ENCODE data around the gene SMAD3. TPM values are rescaled to one million over a fixed set of nuclear protein-coding genes. Genes with fewer than 3 reads are reported as not detected.

The SMAD3 gene
- total and polyA plus RNA-seq, 2 of the 8 experiments (the other 6 are each of a cell fraction or from before 2014, with no cell fraction given) = 10.1 to 12.4 TPM

GRCh38 chr15:67031331-67031730 is 34.1 kb upstream of the SMAD3 start:
- Histone ChIP-seq H3K4me2 (ENCODE audit: insufficient read depth in 1 of 2, low read depth in 2 of 2, low read length in 2 of 2) (peak overlapping the region; percentile 49 to 59; a peak in 3 of 4 replicates), H3K4ac (replicated peaks; ENCODE audit: insufficient read length, low read depth, low read length) (peak overlapping the region; percentile 6), H3K36me3 (ENCODE audit: control insufficient read depth in 2 of 4, insufficient read depth in 4 of 4, low read length in 3 of 4) (no peaks in the 10 kb centered on the region), H2BK12ac (ENCODE audit: low read depth, low read length) (peak overlapping the region; percentile 91), H2AK5ac (ENCODE audit: low read depth, low read length) (peak overlapping the region; percentile 92), H3K56ac (replicated peaks; ENCODE audit: insufficient read length, low read depth, low read length) (no peak overlapping the region), H3K23me2 (ENCODE audit: low read depth, low read length) (no peaks in the 10 kb centered on the region; the same call in 1 of the 2 replicates), H2BK15ac (ENCODE audit: low read length) (no peak overlapping the region; the same call in 1 of the 2 replicates), H3K18ac (ENCODE audit: extremely low read depth, low read length) (peak overlapping the region; percentile 57), H4K5ac (ENCODE audit: insufficient read length, low read depth, low read length) (no peak overlapping the region), H3K9ac (replicated peaks in 1 of 4; ENCODE audit: extremely low read depth in 1 of 4, low read depth in 3 of 4, low read length in 3 of 4) (no peak overlapping the region), H4K20me1 (replicated peaks in 1 of 2; ENCODE audit: control insufficient read depth in 1 of 2, insufficient read depth in 2 of 2, low read length in 2 of 2) (no peaks in the 10 kb centered on the region), H3K27me3 (replicated peaks in 1 of 4; ENCODE audit: control insufficient read depth in 3 of 4, extremely low read depth in 1 of 4, insufficient read depth in 3 of 4, low read length in 3 of 4) (peaks cover 2 to 34% (median 25%) of the 10 kb centered on the region in 4 experiments), H4K8ac (ENCODE audit: extremely low read depth, insufficient read depth, low read length) (no peak overlapping the region), H2AFZ (ENCODE audit: low read length) (no peak overlapping the region), H2BK5ac (ENCODE audit: low read depth, low read length) (peak overlapping the region; percentile 92; the same call in 1 of the 2 replicates), H3K4me3 (ENCODE audit: extremely low read depth in 1 of 4, insufficient read depth in 2 of 4, low read depth in 3 of 4, low read length in 4 of 4) (no peak overlapping the region), H3K27ac (ENCODE audit: low read depth, low read length) (no peak overlapping the region), H3K4me1 (replicated peaks in 1 of 4; ENCODE audit: control insufficient read depth in 3 of 4, insufficient read depth in 4 of 4, low read length in 3 of 4) (peaks cover 11 to 42% (median 22%) of the 10 kb centered on the region in 4 experiments), H4K91ac (replicated peaks; ENCODE audit: insufficient read length, low read length) (peak overlapping the region; percentile 69), H3K79me1 (ENCODE audit: low read depth, low read length) (no peaks in the 10 kb centered on the region; the same call in 1 of the 2 replicates), H2BK20ac (ENCODE audit: low read length) (peak overlapping the region; percentile 100), H3K14ac (ENCODE audit: insufficient read length) (no peak overlapping the region), H3K23ac (ENCODE audit: insufficient read length) (no peak overlapping the region), H3K79me2 (ENCODE audit: control insufficient read depth in 1 of 2, insufficient read depth in 2 of 2, low read length in 2 of 2) (no peaks in the 10 kb centered on the region), H2BK120ac (replicated peaks; ENCODE audit: low read depth, low read length) (peak overlapping the region; percentile 59), H3K9me3 (ENCODE audit: insufficient read depth in 2 of 2, low read depth in 1 of 2, low read length in 1 of 2) (no peaks in the 10 kb centered on the region)
- no peak for DNase-seq (ENCODE audit: low read depth in 1 of 2, low spot score in 2 of 2)
- no peak for FAIRE-seq
- POLR2A ChIA-PET (ENCODE audit: partially characterized antibody) = interaction anchor here (1.3 to 3.3 kb wide), 8 partner anchors 10 to 135 kb away, joined by 3 to 30 read pairs (median 14); partner anchors contain the start of gene SMAD3
- CTCF ChIA-PET (ENCODE audit: partially characterized antibody) = interaction anchor here (0.9 to 1.9 kb wide), 5 partner anchors 11 to 76 kb away, joined by 3 to 7 read pairs (median 3); no protein-coding TSS in a partner anchor
- TF ChIP-seq SIRT6 (IDR thresholded peaks at IDR 0.05; ENCODE audit: low read length) (no peak), SP4 (IDR thresholded peaks at IDR 0.05; ENCODE audit: low read length) (no peak), GABPA (IDR thresholded peaks at IDR 0.05; ENCODE audit: borderline replicate concordance, insufficient read depth, low read length) (no peak), MAX (IDR thresholded peaks at IDR 0.05) (no peak), EZH2 (IDR thresholded peaks at IDR 0.05; ENCODE audit: low read depth, low read length, severe bottlenecking) (no peak), GTF2F1 (IDR thresholded peaks at IDR 0.05; ENCODE audit: borderline replicate concordance, low read depth, low read length) (no peak), NANOG (IDR thresholded peaks at IDR 0.05; ENCODE audit: insufficient read depth, low read depth, low read length, poor library complexity, severe bottlenecking) (no peak), HDAC6 (IDR thresholded peaks at IDR 0.05; ENCODE audit: low read depth, low read length) (no peak), CBX5 (IDR thresholded peaks at IDR 0.05; ENCODE audit: low read depth, low read length) (no peak), BRCA1 (IDR thresholded peaks at IDR 0.05; ENCODE audit: low read depth, low read length) (no peak), SUZ12 (IDR thresholded peaks at IDR 0.05; ENCODE audit: low read length) (no peak), CHD2 (IDR thresholded peaks at IDR 0.05; ENCODE audit: low read length) (no peak), EGR1 (IDR thresholded peaks at IDR 0.05; ENCODE audit: borderline replicate concordance, low read depth, low read length) (no peak), POU5F1 (IDR thresholded peaks at IDR 0.05; ENCODE audit: low read depth, low read length) (no peak), CREB1 (IDR thresholded peaks at IDR 0.05) (no peak)

Data from H1 (cell line).